Uterus (tissue), 2 donors: ENCODE data around the gene SLC17A9.

ENCODE experiments used
- POLR2A ChIP-seq, 2 donors: fragments of 450-650 bp; IDR thresholded peaks; one replicate each; pipeline ENCODE4 v1.6.1; 2016; ENCODE audit warnings: antibody characterized with exemption in 2 of 2, mild to moderate bottlenecking in 1 of 2, moderate library complexity in 1 of 2
- TF ChIP-seq, protein P1 (sequence below), 4 experiments: fragments of 200-600 bp in 2 of 4; fragments of 450-650 bp in 2 of 4; sonication (generic) in 2 of 4; IDR thresholded peaks; one replicate each; pipeline ENCODE4 v1.5.1; 2016 to 2019; ENCODE audit warnings: antibody characterized with exemption in 4 of 4, mild to moderate bottlenecking in 2 of 4, moderate library complexity in 1 of 4

DNA sequence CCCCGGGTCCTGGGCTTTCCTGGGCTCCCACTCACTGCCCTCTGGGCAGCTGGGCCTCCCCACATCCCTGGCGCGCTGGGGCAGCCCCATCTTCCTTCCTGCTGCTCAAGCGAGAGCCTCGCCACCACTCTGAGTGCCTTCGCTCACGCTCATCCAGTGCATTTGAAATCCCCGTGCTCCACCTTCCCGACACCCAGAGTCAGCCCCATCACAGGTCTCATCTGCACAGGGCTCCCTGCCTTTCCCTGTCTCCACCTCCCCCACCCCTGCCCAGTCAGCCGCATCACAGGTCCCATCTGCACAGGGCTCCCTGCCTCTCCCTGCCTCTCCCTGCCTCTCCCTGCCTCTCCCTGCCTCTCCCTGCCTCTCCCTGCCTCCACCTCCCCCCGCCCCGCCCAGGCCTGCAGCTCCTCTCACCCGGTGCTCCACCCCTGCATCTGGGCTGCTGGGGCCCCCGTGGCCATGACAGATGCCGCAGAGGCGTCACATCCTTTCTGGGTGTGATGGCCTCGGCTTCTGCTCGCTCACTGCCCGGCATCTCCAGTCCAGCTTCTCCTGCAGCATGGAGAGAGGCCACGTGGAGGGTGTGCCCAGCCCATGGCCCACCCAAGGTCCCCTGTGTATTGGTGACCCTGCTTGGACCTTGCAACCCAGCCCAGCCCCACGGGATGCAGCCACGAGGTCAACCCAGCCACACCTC is 63.3 kb downstream of the SLC17A9 start:
- TF ChIP-seq, protein P1, sequence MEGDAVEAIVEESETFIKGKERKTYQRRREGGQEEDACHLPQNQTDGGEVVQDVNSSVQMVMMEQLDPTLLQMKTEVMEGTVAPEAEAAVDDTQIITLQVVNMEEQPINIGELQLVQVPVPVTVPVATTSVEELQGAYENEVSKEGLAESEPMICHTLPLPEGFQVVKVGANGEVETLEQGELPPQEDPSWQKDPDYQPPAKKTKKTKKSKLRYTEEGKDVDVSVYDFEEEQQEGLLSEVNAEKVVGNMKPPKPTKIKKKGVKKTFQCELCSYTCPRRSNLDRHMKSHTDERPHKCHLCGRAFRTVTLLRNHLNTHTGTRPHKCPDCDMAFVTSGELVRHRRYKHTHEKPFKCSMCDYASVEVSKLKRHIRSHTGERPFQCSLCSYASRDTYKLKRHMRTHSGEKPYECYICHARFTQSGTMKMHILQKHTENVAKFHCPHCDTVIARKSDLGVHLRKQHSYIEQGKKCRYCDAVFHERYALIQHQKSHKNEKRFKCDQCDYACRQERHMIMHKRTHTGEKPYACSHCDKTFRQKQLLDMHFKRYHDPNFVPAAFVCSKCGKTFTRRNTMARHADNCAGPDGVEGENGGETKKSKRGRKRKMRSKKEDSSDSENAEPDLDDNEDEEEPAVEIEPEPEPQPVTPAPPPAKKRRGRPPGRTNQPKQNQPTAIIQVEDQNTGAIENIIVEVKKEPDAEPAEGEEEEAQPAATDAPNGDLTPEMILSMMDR (IDR thresholded peaks at IDR 0.05): no peak
- no peak for TF ChIP-seq POLR2A (IDR thresholded peaks at IDR 0.05)
